ENCODE data around the gene DTD1.

GRCh38 chr20:18578581-18578980 lies 9.3 kb upstream of the DTD1 start:
- no peak for TF ChIP-seq CTCF (conservative IDR thresholded peaks at IDR 0.05)
- TF ChIP-seq EZH2 (IDR thresholded peaks at IDR 0.05; ENCODE audit: low read depth), result no peak

Measured in PC-9 (cell line).